Upper lobe of right lung (tissue), 1 donor: ENCODE data around the gene POU2AF3. TPM values are rescaled to one million over a fixed set of nuclear protein-coding genes. Genes with fewer than 3 reads are reported as not detected.

Experiments used
- ATAC-seq: fragments of 200-7000 bp; cut with Tn5 transposase; one replicate; pipeline ENCODE4 v1.9.1; 2020; ENCODE audit warnings: mild to moderate bottlenecking, moderate library complexity
- DNase-seq: peaks from one replicate; pipeline ENCODE4 v3.0.0-alpha.2; 2020
- H3K27ac ChIP-seq: fragments of 200-600 bp; one replicate; pipeline ENCODE4 v1.8.0; 2022
- H3K27me3 ChIP-seq: fragments of 200-600 bp; one replicate; pipeline ENCODE4 v1.8.0; 2022; ENCODE audit warnings: mild to moderate bottlenecking
- H3K36me3 ChIP-seq: fragments of 200-600 bp; one replicate; pipeline ENCODE4 v1.8.0; 2022
- H3K4me1 ChIP-seq: fragments of 200-600 bp; one replicate; pipeline ENCODE4 v1.8.0; 2022
- H3K4me3 ChIP-seq: fragments of 200-600 bp; one replicate; pipeline ENCODE4 v1.8.0; 2022; ENCODE audit warnings: mild to moderate bottlenecking
- H3K9me3 ChIP-seq: fragments of 200-600 bp; one replicate; pipeline ENCODE4 v1.8.0; 2022
- intact Hi-C: fragments of 100-400 bp; cut with DNase I; formaldehyde crosslinking; loops from one replicate; pipeline ENCODE4 v1.11.0; 2022
- total RNA-seq: library from RNA; stranded (reverse); fragmentation: NEBNext Ultra II Directional; extraction: Animal tissue kit (Norgen Biotek cat#: 25700); gene quantifications from one replicate; pipeline ENCODE4 v1.2.1, GENCODE V29; 2021
- TF ChIP-seq, protein P1 (sequence below): fragments of 200-600 bp; IDR thresholded peaks from one replicate; pipeline ENCODE4 v1.8.0; 2022; ENCODE audit warnings: antibody characterized with exemption
- donor health status: DM: no; HTN: yes; CAD: no; lungs with severe emphysema.

The POU2AF3 gene
- total RNA-seq, 1 donor from 2014 or later, result 1.8 TPM

DNA sequence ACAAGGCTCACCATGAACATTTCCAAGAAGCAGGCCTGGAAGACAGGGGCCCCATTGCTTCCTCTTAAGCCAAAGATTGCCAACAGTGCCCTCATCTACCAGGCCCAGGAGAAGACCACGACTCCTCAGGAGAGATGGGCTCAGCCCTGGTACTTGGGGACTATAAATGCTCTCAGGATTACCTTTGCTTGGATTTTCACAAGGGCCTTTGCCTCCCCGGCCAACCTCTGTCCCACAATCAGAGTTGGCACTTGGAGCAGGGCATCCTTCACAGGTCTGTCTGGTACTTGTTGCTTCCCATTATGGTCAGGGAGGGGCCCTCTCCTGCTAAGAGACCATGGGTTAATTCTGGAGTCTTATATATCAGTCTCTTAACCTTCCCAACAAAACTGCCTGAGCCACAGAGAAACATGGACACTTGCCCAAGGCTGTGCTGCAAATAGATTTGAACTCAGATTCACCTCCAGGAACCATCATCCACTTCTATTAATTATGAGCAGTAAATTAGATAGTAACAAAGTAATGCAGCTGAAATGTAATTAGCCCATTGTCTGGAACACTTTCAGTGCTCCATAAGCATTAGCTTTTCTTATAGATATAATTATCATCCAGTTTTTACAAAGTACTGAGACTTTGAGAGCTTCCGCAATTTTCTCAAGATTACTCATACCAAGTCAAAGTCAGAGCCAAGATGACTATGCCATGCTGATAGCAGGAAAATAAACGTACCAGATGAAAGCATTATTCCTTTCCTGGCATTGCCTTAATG is 33.5 kb downstream of the POU2AF3 start:
- H3K27ac ChIP-seq, result no peak overlapping the region
- DNase-seq, result no peak
- no peaks in the 10 kb centered on the region for H3K36me3 ChIP-seq
- TF ChIP-seq, protein P1, sequence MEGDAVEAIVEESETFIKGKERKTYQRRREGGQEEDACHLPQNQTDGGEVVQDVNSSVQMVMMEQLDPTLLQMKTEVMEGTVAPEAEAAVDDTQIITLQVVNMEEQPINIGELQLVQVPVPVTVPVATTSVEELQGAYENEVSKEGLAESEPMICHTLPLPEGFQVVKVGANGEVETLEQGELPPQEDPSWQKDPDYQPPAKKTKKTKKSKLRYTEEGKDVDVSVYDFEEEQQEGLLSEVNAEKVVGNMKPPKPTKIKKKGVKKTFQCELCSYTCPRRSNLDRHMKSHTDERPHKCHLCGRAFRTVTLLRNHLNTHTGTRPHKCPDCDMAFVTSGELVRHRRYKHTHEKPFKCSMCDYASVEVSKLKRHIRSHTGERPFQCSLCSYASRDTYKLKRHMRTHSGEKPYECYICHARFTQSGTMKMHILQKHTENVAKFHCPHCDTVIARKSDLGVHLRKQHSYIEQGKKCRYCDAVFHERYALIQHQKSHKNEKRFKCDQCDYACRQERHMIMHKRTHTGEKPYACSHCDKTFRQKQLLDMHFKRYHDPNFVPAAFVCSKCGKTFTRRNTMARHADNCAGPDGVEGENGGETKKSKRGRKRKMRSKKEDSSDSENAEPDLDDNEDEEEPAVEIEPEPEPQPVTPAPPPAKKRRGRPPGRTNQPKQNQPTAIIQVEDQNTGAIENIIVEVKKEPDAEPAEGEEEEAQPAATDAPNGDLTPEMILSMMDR, result no peak
- intact Hi-C loops, result no loop called here
- no peak overlapping the region for H3K4me3 ChIP-seq
- H3K27me3 ChIP-seq, result no peaks in the 10 kb centered on the region
- no peak for ATAC-seq
- peaks cover 10% of the 10 kb centered on the region for H3K4me1 ChIP-seq
- H3K9me3 ChIP-seq, result no peaks in the 10 kb centered on the region

DNA sequence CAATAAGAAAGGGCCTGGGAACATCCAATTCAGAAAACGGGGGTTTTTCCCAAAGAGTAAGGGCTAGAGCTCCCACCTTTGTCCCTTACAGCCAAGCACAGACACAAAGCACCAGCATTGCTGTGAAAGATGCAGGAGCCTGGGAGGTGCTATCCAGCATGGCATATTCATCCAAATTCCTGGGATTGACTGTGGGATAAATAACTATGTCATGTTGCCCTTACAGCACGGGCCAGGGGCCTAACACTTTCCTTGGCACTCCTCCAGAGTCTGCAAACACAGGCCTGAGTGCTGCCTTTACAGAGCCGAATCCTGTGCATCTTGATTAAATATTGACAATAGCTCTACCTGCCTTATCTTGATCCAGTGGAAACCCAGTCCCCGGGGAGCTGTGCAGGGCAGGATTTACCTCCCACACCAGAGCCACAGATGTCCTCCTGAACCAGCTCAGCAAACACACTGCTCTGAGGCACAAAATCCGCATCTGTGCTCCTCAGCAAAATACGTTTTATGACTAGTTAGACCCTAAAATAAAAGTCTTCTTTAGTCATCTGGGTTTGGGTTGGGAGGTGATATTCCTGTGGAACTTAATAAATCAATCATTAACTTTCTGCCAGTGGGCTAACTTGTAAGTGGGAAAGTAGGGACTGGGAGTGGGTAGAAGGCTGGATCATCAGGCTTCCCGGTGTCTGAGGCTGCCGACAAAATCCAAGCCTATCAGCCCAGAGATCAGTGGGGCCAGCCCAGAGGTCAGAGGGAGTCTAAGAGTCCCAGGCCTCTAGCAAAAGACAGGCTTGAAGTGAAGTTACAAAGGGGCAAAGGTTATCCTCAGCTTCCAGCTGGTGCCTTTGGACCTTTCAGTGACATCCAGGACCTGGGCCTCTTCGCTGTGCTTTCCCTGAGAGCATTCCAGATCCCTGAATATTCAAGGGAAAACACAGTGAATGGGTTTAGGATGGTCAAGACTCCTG is 36.5 kb downstream of the POU2AF3 start:
- TF ChIP-seq, protein P1, result no peak
- peaks cover 10% of the 10 kb centered on the region for H3K4me1 ChIP-seq

DNA sequence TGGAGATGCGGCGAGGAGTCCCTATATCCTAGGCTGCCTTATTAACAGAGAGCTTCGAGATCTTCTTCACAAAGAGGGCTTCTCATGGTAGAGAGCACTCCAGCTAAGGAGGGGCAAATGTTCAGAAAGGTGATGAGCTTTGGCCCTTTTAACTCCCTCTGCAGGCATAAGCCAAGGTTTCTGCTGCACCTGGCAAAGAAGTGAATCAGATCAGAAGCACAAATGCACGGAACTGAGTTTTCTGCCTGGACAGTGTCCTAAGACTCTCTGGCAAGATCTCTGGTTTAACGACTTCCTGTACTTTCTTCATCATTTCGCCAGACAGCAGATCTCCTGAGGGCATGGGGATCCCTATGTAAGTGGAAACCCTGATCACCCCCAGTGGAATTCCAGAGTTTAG is 37.2 kb downstream of the POU2AF3 start:
- Histone ChIP-seq H3K27ac (no peak overlapping the region), H3K27me3 (no peaks in the 10 kb centered on the region), H3K36me3 (no peaks in the 10 kb centered on the region), H3K4me3 (no peak overlapping the region), H3K9me3 (no peaks in the 10 kb centered on the region), H3K4me1 (peaks cover 10% of the 10 kb centered on the region)
- TF ChIP-seq, protein P1, result no peak
- ATAC-seq (no peak), DNase-seq (no peak)
- intact Hi-C loops, result no loop called here

More for the DNA sequence above, 36.5 kb downstream of the POU2AF3 start:
- Histone ChIP-seq H3K27me3 (no peaks in the 10 kb centered on the region), H3K9me3 (no peaks in the 10 kb centered on the region), H3K27ac (peak overlapping the region; percentile 18), H3K36me3 (no peaks in the 10 kb centered on the region), H3K4me3 (no peak overlapping the region)
- intact Hi-C loops, result no loop called here
- ATAC-seq (peak; percentile 63), DNase-seq (no peak)

DNA sequence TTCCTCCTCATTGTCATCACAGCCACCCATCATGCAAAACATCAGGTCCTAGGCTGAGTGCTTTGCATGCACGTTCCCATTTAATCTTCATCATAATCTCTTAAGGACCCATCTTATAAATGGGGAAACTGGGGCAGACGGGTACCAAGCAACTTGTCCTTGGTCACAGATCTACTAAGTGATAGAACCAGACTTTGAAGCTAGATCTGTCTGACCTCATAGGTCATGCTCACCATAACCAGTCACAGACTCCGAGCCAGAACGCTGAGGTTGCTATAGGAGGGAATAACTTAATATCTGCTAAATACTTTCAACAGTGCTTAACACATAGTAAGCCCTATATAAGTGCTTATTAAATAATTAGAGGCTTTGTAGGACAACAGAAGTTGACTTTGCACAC is 37.7 kb downstream of the POU2AF3 start:
- intact Hi-C loops, result no loop called here
- Histone ChIP-seq H3K36me3 (no peaks in the 10 kb centered on the region), H3K27me3 (no peaks in the 10 kb centered on the region), H3K4me1 (peaks cover 10% of the 10 kb centered on the region), H3K27ac (no peak overlapping the region), H3K9me3 (no peaks in the 10 kb centered on the region), H3K4me3 (no peak overlapping the region)
- TF ChIP-seq, protein P1, result no peak
- ATAC-seq, result no peak
- DNase-seq, result no peak

DNA sequence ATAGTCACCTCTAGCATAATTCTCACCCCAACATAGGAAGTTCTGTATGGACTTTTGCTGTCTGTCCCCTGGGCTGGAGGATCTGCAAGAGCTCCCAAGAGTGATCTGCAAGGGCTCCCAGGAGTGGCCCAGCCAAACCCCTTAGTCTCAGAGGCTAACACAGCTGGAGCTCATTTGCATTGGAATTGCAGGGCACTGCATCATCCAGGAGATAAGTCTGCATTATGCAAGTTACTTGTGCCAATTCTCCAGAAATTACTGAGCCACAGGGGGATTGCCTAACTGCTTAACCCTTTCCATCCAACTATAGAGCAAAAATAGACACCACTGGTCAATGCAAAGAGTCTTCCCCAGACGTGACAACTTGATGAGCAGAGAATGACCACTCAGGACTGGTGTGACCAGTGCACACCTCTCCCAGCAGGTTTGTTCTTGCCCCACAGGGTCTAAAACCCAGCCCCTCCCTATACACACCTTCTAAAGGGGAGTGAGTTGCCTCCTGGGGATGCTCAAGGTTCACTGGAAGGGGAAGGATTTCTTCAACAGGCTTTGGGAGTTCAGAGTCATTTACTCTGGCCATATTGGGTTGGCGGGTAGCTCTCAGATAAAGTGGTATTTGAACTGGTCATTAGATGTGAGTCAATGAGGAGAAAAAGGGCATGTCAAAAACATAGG is 38.4 kb downstream of the POU2AF3 start:
- Histone ChIP-seq H3K4me3 (no peak overlapping the region), H3K4me1 (peaks cover 10% of the 10 kb centered on the region), H3K27me3 (no peaks in the 10 kb centered on the region), H3K9me3 (no peaks in the 10 kb centered on the region), H3K27ac (no peak overlapping the region), H3K36me3 (no peaks in the 10 kb centered on the region)
- DNase-seq (no peak), ATAC-seq (peak; percentile 50)
- TF ChIP-seq, protein P1, result no peak
- intact Hi-C loops, result no loop called here
